PC-9 (cell line): ENCODE measurements around the gene ALG11. TPM values are rescaled to one million over a fixed set of nuclear protein-coding genes. Genes with fewer than 3 reads are reported as not detected.

Source experiments
- BruUV-seq: library from RNA; stranded (reverse); fragments of 400-500 nt; replicated peaks from 2 replicates; lab custom pipeline; 2021; lab: Mats Ljungman, UMichigan
- CTCF ChIA-PET: fragments of 300-600 bp; sonication (Branson Sonifier 250); formaldehyde crosslinking; loops from one replicate; lab custom pipeline; 2022; ENCODE audit warnings: antibody characterized with exemption; lab: Charles Lee
- POLR2A ChIA-PET: fragments of 300-600 bp; sonication (Branson Sonifier 250); formaldehyde crosslinking; loops from one replicate; lab custom pipeline; 2022; ENCODE audit warnings: antibody characterized with exemption; ENCODE audit not compliant: unreplicated experiment; lab: Charles Lee
- DNase-seq, 2 experiments: peaks; one replicate each; pipeline versions ENCODE4 v3.0.0 to v3.0.0-alpha.2; 2015 to 2022; ENCODE audit warnings: mixed read lengths in 1 of 2
- H2AFZ ChIP-seq: fragments of 200-600 bp; sonication (generic); 2 replicates; pipeline ENCODE4 v1.8.1; 2017; ENCODE audit warnings: antibody characterized with exemption
- H3F3A ChIP-seq: fragments of 200-600 bp; sonication (generic); 2 replicates; pipeline ENCODE4 v1.8.1; 2017; ENCODE audit warnings: antibody characterized with exemption, mild to moderate bottlenecking, low read depth; ENCODE audit not compliant: insufficient read depth
- H3K27ac ChIP-seq: fragments of 200-600 bp; sonication (generic); 2 replicates; pipeline ENCODE4 v1.6.1; 2016; ENCODE audit warnings: mixed run types
- H3K27me3 ChIP-seq: fragments of 200-600 bp; sonication (generic); 2 replicates; pipeline ENCODE4 v1.6.1; 2016; ENCODE audit warnings: low read depth, mixed run types; ENCODE audit not compliant: insufficient read depth
- H3K36me3 ChIP-seq: fragments of 200-600 bp; sonication (generic); 2 replicates; pipeline ENCODE4 v1.6.1; 2016; ENCODE audit warnings: low read depth, mixed run types
- H3K4me1 ChIP-seq: fragments of 200-600 bp; sonication (generic); replicated peaks from 2 replicates; pipeline ENCODE4 v1.6.1; 2016; ENCODE audit warnings: mixed run types; ENCODE audit not compliant: insufficient read depth
- H3K4me2 ChIP-seq: fragments of 200-600 bp; sonication (generic); 2 replicates; pipeline ENCODE4 v1.6.1; 2017; ENCODE audit warnings: mixed run types
- H3K4me3 ChIP-seq: fragments of 200-600 bp; sonication (generic); 2 replicates; pipeline ENCODE4 v1.6.1; 2016; ENCODE audit warnings: mixed run types
- H3K79me2 ChIP-seq: fragments of 200-600 bp; sonication (generic); 2 replicates; pipeline ENCODE4 v1.6.1; 2017; ENCODE audit warnings: low read depth, mixed run types
- H3K9me2 ChIP-seq: fragments of 200-600 bp; sonication (generic); 2 replicates; pipeline ENCODE4 v1.8.1; 2017; ENCODE audit warnings: mild to moderate bottlenecking; ENCODE audit not compliant: insufficient read depth
- H3K9me3 ChIP-seq: fragments of 200-600 bp; sonication (generic); 2 replicates; pipeline ENCODE4 v1.8.1; 2016; ENCODE audit warnings: low read depth; ENCODE audit not compliant: insufficient read depth
- H4K20me1 ChIP-seq: fragments of 200-600 bp; sonication (generic); 2 replicates; pipeline ENCODE4 v1.8.1; 2017; ENCODE audit not compliant: insufficient read depth
- CTCF ChIP-seq: fragments of 200-600 bp; sonication (generic); conservative IDR thresholded peaks from 2 replicates; pipeline ENCODE4 v1.6.1; 2017; ENCODE audit warnings: mixed run types, antibody characterized with exemption, mild to moderate bottlenecking, moderate library complexity
- EZH2 ChIP-seq: fragments of 200-600 bp; sonication (generic); IDR thresholded peaks from 2 replicates; pipeline ENCODE4 v1.8.0; 2017; ENCODE audit warnings: antibody characterized with exemption, low read depth
- intact Hi-C: fragments of 100-400 bp; cut with micrococcal nuclease; formaldehyde crosslinking; loops from one replicate; pipeline ENCODE4 v1.10.0; 2022; ENCODE audit not compliant: unreplicated experiment
- total RNA-seq: library from RNA; stranded (reverse); gene quantifications from 2 replicates; pipeline ENCODE4 v1.2.3, GENCODE V29; 2021

The ALG11 gene
- total RNA-seq, 1 experiment from 2014 or later = 15.0 TPM

GRCh38 chr13:52070929-52071523 lies 58.8 kb downstream of the ALG11 start:
- no peaks in the 10 kb centered on the region for H3K79me2 ChIP-seq
- POLR2A ChIA-PET = no interaction called here
- TF ChIP-seq CTCF = peak; percentile 46; the same call in 1 of the 2 replicates
- TF ChIP-seq EZH2 = no peak
- no peak overlapping the region for H3K27ac ChIP-seq
- 0 out of 2 replicates have a peak, but pooled peaks cover 4% of the 10 kb centered on the region for H3K4me1 ChIP-seq
- no peaks in the 10 kb centered on the region for H3K9me2 ChIP-seq
- H3K36me3 ChIP-seq = no peaks in the 10 kb centered on the region
- CTCF ChIA-PET = no interaction called here
- H4K20me1 ChIP-seq = no peaks in the 10 kb centered on the region
- intact Hi-C loops = loop anchor here (2.0 kb wide), 1 partner anchor 380 kb away; the partner anchor contains the start of gene VPS36
- no TSS peak for BruUV-seq
- DNase-seq = no peak
- no peak overlapping the region for H3K4me2 ChIP-seq
- no peak overlapping the region for H3K4me3 ChIP-seq
- peaks cover 17% of the 10 kb centered on the region; the same call in 1 of the 2 replicates for H3K9me3 ChIP-seq
- H3K27me3 ChIP-seq = no peaks in the 10 kb centered on the region
- no peak overlapping the region for H2AFZ ChIP-seq
- H3F3A ChIP-seq = no peaks in the 10 kb centered on the region

Other genes with a start within 250 kb of the ALG11 start
- gene DHRS12, start 208.2 kb upstream of the ALG11 start, total RNA-seq = 6.9 and 11.9 TPM in 2 replicates
- not detected in 2 replicates for gene TMEM272, start 167.2 kb upstream of the ALG11 start, total RNA-seq
- not detected in 2 replicates for gene CCDC70, start 150.4 kb upstream of the ALG11 start, total RNA-seq
- 0.43 and 1.2 TPM in 2 replicates for gene ATP7B, start 948 bp upstream of the ALG11 start, total RNA-seq
- gene UTP14C, start 12.3 kb downstream of the ALG11 start, total RNA-seq = 5.8 and 11.4 TPM in 2 replicates
- not detected in 2 replicates for gene NEK5, start 116.7 kb downstream of the ALG11 start, total RNA-seq
- gene NEK3, start 147.2 kb downstream of the ALG11 start, total RNA-seq = 1.6 and 3.7 TPM in 2 replicates